Vagina (tissue), 2 donors: ENCODE results near the gene FGF18. TPM values are rescaled to one million over a fixed set of nuclear protein-coding genes. Genes with fewer than 3 reads are reported as not detected.

Experiments
- DNase-seq, 2 donors: peaks; one replicate each; pipeline ENCODE4 v3.0.0-alpha.2; 2017; ENCODE audit errors: extremely low spot score in 2 of 2
- H3K27ac ChIP-seq: fragments of 200-600 bp; sonication (generic); one replicate; pipeline ENCODE4 v1.5.1; 2019
- H3K27me3 ChIP-seq: fragments of 200-600 bp; sonication (generic); one replicate; pipeline ENCODE4 v1.5.1; 2019
- H3K36me3 ChIP-seq, 2 donors: fragments of 200-600 bp; sonication (generic); one replicate each; pipeline ENCODE4 v1.5.1; 2017 to 2019
- H3K4me1 ChIP-seq: fragments of 200-600 bp; sonication (generic); one replicate; pipeline ENCODE4 v1.5.1; 2019
- H3K4me3 ChIP-seq, 2 donors: fragments of 200-600 bp; sonication (generic); 1 replicate in 1 of 2; 2 replicates in 1 of 2; pipeline ENCODE4 v1.5.1; 2016 to 2019
- H3K9me3 ChIP-seq: fragments of 200-600 bp; sonication (generic); one replicate; pipeline ENCODE4 v1.5.1; 2019
- CTCF ChIP-seq, 3 experiments: fragments of 450-650 bp in 2 of 3; fragments of 200-600 bp in 1 of 3; sonication (generic) in 1 of 3; IDR thresholded peaks; one replicate each; pipeline ENCODE4 v1.5.1; 2017 to 2019; ENCODE audit warnings: antibody characterized with exemption in 3 of 3, mild to moderate bottlenecking in 2 of 3, moderate library complexity in 2 of 3
- POLR2A ChIP-seq, 2 donors: fragments of 450-650 bp; IDR thresholded peaks; one replicate each; pipeline ENCODE4 v1.6.1; 2017; ENCODE audit warnings: antibody characterized with exemption in 2 of 2, mild to moderate bottlenecking in 2 of 2, moderate library complexity in 2 of 2
- POLR2AphosphoS5 ChIP-seq, 2 donors: sonication (generic); formaldehyde crosslinking; IDR thresholded peaks; one replicate each; pipeline ENCODE4 v1.9.0; 2017; ENCODE audit warnings: antibody characterized with exemption in 2 of 2, mild to moderate bottlenecking in 2 of 2, low read depth in 1 of 2; ENCODE audit not compliant: insufficient read depth in 1 of 2
- intact Hi-C: fragments of 100-400 bp; cut with DNase I; formaldehyde crosslinking; loops from one replicate; pipeline ENCODE4 v1.15.1; 2023
- total RNA-seq: library from RNA; depleted of rRNA; stranded (reverse); fragments of >200 nt; gene quantifications from one replicate; pipeline ENCODE4 v1.2.3, GENCODE V29; 2016

Gene FGF18
- total RNA-seq, 1 donor from 2014 or later = 1.7 TPM

GRCh38 chr5:171405615-171406014, 13.8 kb upstream of the FGF18 start:
- Histone ChIP-seq H3K27me3 (no peaks in the 10 kb centered on the region), H3K36me3 (peaks cover 0 to 42% of the 10 kb centered on the region in 2 donors), H3K4me1 (peaks cover 5% of the 10 kb centered on the region), H3K27ac (no peak overlapping the region), H3K4me3 (no peak overlapping the region), H3K9me3 (no peaks in the 10 kb centered on the region)
- no peak for DNase-seq
- no peak for TF ChIP-seq POLR2A (IDR thresholded peaks at IDR 0.05)
- TF ChIP-seq CTCF (IDR thresholded peaks at IDR 0.05) = peak in 1 of 3 experiments; percentile 8
- intact Hi-C loops = loop anchor here (5.0 kb wide), 1 partner anchor 782 kb away; the partner anchor contains the start of gene STK10

GRCh38 chr5:171407234-171407633, 12.2 kb upstream of the FGF18 start:
- no peak for DNase-seq
- peaks cover 0 to 46% of the 10 kb centered on the region in 2 donors for H3K36me3 ChIP-seq
- no peak overlapping the region for H3K4me3 ChIP-seq
- H3K27me3 ChIP-seq = no peaks in the 10 kb centered on the region
- no peak for TF ChIP-seq POLR2AphosphoS5 (IDR thresholded peaks at IDR 0.05; ENCODE audit: insufficient read depth in 1 of 2, low read depth in 1 of 2)
- no peak for TF ChIP-seq POLR2A (IDR thresholded peaks at IDR 0.05)
- no peak for TF ChIP-seq CTCF (IDR thresholded peaks at IDR 0.05)
- H3K4me1 ChIP-seq = peaks cover 5% of the 10 kb centered on the region
- H3K27ac ChIP-seq = no peak overlapping the region
- intact Hi-C loops = loop anchor here (5.0 kb wide), 1 partner anchor 780 kb away; the partner anchor contains the start of gene STK10
- H3K9me3 ChIP-seq = no peaks in the 10 kb centered on the region

- no peak for DNase-seq
- no peak overlapping the region for H3K4me3 ChIP-seq
- H3K36me3 ChIP-seq = peaks cover 0 to 52% of the 10 kb centered on the region in 2 donors
- no peaks in the 10 kb centered on the region for H3K27me3 ChIP-seq
- intact Hi-C loops = loop anchor here (5.0 kb wide), 1 partner anchor 778 kb away; the partner anchor contains the start of gene STK10
- H3K9me3 ChIP-seq = no peaks in the 10 kb centered on the region
- no peak overlapping the region for H3K27ac ChIP-seq
- TF ChIP-seq CTCF (IDR thresholded peaks at IDR 0.05) = no peak
- no peak for TF ChIP-seq POLR2A (IDR thresholded peaks at IDR 0.05)
- TF ChIP-seq POLR2AphosphoS5 (IDR thresholded peaks at IDR 0.05; ENCODE audit: insufficient read depth in 1 of 2, low read depth in 1 of 2) = no peak
- H3K4me1 ChIP-seq = peaks cover 5% of the 10 kb centered on the region
Measured at GRCh38 chr5:171409164-171410136, 10.0 kb upstream of the FGF18 start.

- Histone ChIP-seq H3K27me3 (no peaks in the 10 kb centered on the region), H3K36me3 (peaks cover 0 to 47% of the 10 kb centered on the region in 2 donors), H3K4me3 (no peak overlapping the region), H3K4me1 (peaks cover 5% of the 10 kb centered on the region), H3K27ac (no peak overlapping the region), H3K9me3 (no peaks in the 10 kb centered on the region)
- intact Hi-C loops = no loop called here
- DNase-seq = no peak
- TF ChIP-seq POLR2A (IDR thresholded peaks at IDR 0.05) (no peak), CTCF (IDR thresholded peaks at IDR 0.05) (no peak), POLR2AphosphoS5 (IDR thresholded peaks at IDR 0.05; ENCODE audit: insufficient read depth in 1 of 2, low read depth in 1 of 2) (no peak)
Measured at GRCh38 chr5:171410181-171410580, 9.3 kb upstream of the FGF18 start.

GRCh38 chr5:171412186-171412585, 7.3 kb upstream of the FGF18 start:
- Histone ChIP-seq H3K27me3 (no peaks in the 10 kb centered on the region), H3K4me3 (no peak overlapping the region), H3K9me3 (no peaks in the 10 kb centered on the region), H3K36me3 (peaks cover 0 to 32% of the 10 kb centered on the region in 2 donors), H3K4me1 (peaks cover 5% of the 10 kb centered on the region), H3K27ac (no peak overlapping the region)
- DNase-seq = no peak
- no peak for TF ChIP-seq POLR2A (IDR thresholded peaks at IDR 0.05)
- TF ChIP-seq CTCF (IDR thresholded peaks at IDR 0.05) = no peak
- TF ChIP-seq POLR2AphosphoS5 (IDR thresholded peaks at IDR 0.05; ENCODE audit: insufficient read depth in 1 of 2, low read depth in 1 of 2) = no peak
- intact Hi-C loops = no loop called here
